ENCODE measurements around the gene CACNA1S. TPM values are rescaled to one million over a fixed set of nuclear protein-coding genes. Genes with fewer than 3 reads are reported as not detected.

The CACNA1S gene
- total RNA-seq, 1 experiment from 2014 or later = not detected

DNA sequence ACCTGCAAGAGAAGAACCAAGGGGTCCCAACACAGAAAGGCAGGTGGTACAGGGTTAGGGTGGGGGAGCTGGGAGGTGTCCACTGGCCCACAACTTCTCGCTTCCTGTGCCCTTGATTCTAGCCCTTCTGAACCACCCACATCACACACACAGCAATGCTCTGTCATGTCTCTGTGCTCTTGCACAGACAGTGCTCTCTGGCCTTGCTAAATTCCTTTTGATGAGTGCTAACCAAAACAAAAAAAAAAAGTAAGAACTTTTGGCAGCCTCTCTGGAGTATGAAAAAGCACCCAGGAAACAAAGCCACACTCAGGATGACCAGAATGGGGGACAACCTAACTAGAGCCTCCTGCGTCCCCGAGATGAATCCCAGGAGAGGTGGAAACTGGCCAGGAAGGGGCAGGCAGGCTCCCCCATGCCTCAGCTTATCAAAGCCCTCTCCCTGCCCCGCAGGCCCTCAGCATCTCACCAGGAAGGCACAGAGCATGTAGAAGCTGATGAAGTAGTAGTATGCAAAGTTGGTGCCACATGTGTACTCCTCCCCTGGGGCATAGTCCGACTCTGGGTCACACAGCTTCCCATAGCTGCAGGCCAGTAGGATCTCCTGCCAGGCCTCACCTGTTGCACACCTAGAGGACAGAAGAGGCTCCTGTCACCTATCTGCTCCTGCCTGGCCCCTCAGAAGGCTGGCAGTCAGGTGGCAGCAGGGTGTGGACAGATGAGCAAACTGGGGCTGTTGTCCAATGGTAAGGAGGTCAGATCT, 61.5 kb downstream of the CACNA1S start:
- in situ Hi-C loops (cut with HindIII; ENCODE audit: low pct_unique_long_range_greater_than_20kb, low sequenced_read_pairs) = no loop called here
- Histone ChIP-seq H3K27ac (ENCODE audit: low read length) (no peak overlapping the region), H3K9me3 (ENCODE audit: control insufficient read depth, insufficient read depth, low read depth, low read length) (no peaks in the 10 kb centered on the region), H3K4me3 (ENCODE audit: low read depth in 2 of 2, low read length in 2 of 2) (no peak overlapping the region), H3K4me1 (ENCODE audit: control insufficient read depth, insufficient read depth, low read length) (no peaks in the 10 kb centered on the region), H3K27me3 (ENCODE audit: control insufficient read depth, insufficient read depth, low read length) (peaks cover 6% of the 10 kb centered on the region; the same call in 1 of the 2 replicates), H3K36me3 (ENCODE audit: control insufficient read depth, insufficient read depth, low read length) (no peaks in the 10 kb centered on the region)
- DNase-seq (ENCODE audit: low read depth, low spot score) = no peak
- intact Hi-C loops (cut with micrococcal nuclease; ENCODE audit: unreplicated experiment) = no loop called here
- TF ChIP-seq TCF7L2 (IDR thresholded peaks at IDR 0.05; ENCODE audit: low read depth, low read length) (no peak), SIN3A (IDR thresholded peaks at IDR 0.05; ENCODE audit: borderline replicate concordance, insufficient read depth, low read depth, low read length) (no peak), POLR2AphosphoS5 (IDR thresholded peaks at IDR 0.05; ENCODE audit: low read depth, low read length) (no peak)
- TF ChIP-seq, protein P1, sequence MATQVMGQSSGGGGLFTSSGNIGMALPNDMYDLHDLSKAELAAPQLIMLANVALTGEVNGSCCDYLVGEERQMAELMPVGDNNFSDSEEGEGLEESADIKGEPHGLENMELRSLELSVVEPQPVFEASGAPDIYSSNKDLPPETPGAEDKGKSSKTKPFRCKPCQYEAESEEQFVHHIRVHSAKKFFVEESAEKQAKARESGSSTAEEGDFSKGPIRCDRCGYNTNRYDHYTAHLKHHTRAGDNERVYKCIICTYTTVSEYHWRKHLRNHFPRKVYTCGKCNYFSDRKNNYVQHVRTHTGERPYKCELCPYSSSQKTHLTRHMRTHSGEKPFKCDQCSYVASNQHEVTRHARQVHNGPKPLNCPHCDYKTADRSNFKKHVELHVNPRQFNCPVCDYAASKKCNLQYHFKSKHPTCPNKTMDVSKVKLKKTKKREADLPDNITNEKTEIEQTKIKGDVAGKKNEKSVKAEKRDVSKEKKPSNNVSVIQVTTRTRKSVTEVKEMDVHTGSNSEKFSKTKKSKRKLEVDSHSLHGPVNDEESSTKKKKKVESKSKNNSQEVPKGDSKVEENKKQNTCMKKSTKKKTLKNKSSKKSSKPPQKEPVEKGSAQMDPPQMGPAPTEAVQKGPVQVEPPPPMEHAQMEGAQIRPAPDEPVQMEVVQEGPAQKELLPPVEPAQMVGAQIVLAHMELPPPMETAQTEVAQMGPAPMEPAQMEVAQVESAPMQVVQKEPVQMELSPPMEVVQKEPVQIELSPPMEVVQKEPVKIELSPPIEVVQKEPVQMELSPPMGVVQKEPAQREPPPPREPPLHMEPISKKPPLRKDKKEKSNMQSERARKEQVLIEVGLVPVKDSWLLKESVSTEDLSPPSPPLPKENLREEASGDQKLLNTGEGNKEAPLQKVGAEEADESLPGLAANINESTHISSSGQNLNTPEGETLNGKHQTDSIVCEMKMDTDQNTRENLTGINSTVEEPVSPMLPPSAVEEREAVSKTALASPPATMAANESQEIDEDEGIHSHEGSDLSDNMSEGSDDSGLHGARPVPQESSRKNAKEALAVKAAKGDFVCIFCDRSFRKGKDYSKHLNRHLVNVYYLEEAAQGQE (IDR thresholded peaks at IDR 0.05; ENCODE audit: insufficient read depth in 1 of 2, low read depth in 2 of 2, low read length in 1 of 2) = no peak
- TF ChIP-seq, protein P2, sequence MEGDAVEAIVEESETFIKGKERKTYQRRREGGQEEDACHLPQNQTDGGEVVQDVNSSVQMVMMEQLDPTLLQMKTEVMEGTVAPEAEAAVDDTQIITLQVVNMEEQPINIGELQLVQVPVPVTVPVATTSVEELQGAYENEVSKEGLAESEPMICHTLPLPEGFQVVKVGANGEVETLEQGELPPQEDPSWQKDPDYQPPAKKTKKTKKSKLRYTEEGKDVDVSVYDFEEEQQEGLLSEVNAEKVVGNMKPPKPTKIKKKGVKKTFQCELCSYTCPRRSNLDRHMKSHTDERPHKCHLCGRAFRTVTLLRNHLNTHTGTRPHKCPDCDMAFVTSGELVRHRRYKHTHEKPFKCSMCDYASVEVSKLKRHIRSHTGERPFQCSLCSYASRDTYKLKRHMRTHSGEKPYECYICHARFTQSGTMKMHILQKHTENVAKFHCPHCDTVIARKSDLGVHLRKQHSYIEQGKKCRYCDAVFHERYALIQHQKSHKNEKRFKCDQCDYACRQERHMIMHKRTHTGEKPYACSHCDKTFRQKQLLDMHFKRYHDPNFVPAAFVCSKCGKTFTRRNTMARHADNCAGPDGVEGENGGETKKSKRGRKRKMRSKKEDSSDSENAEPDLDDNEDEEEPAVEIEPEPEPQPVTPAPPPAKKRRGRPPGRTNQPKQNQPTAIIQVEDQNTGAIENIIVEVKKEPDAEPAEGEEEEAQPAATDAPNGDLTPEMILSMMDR (IDR thresholded peaks at IDR 0.05) = no peak
- ChIA-PET CTCF (no interaction called here), POLR2A (no interaction called here)
- no peak for ATAC-seq
- BruUV-seq (replicated peaks) = no TSS peak

DNA sequence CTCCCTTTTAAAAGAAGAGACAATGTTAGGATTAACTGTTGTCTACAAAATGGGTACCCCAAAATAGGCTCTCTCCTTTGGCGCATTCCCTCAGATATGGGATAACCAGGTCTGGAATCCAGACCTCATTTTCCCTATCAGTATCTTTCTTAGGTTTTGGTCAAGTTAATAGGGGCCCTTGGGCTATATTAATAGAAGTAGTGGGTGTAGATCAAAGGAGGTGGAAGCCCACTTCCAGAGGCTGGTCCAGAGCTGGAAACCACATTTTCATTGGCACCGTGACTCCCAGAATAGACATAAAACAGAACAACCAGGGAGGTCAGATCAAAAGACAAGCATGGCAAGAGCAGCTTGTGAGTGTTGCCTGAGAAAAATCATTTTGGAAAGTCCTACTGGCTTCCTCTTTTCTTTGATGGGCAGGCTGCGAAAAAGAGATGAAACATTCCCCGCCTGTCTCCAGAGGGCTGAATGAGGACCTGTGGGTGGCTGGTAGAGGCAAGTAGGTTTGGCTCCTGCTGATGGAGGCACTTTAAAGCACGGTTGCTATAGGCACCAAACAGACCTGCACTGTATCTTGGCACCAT, 62.9 kb downstream of the CACNA1S start:
- BruUV-seq (replicated peaks) = no TSS peak
- Histone ChIP-seq H3K4me1 (ENCODE audit: control insufficient read depth, insufficient read depth, low read length) (no peaks in the 10 kb centered on the region), H3K4me3 (ENCODE audit: low read depth in 2 of 2, low read length in 2 of 2) (no peak overlapping the region), H3K36me3 (ENCODE audit: control insufficient read depth, insufficient read depth, low read length) (no peaks in the 10 kb centered on the region), H3K27me3 (ENCODE audit: control insufficient read depth, insufficient read depth, low read length) (no peaks in the 10 kb centered on the region; the same call in 1 of the 2 replicates), H3K9me3 (ENCODE audit: control insufficient read depth, insufficient read depth, low read depth, low read length) (no peaks in the 10 kb centered on the region), H3K27ac (ENCODE audit: low read length) (no peak overlapping the region)
- ATAC-seq (no peak), DNase-seq (ENCODE audit: low read depth, low spot score) (no peak)
- intact Hi-C loops (cut with micrococcal nuclease; ENCODE audit: unreplicated experiment) = no loop called here
- no peak for TF ChIP-seq SIN3A (IDR thresholded peaks at IDR 0.05; ENCODE audit: borderline replicate concordance, insufficient read depth, low read depth, low read length)
- TF ChIP-seq POLR2AphosphoS5 (IDR thresholded peaks at IDR 0.05; ENCODE audit: low read depth, low read length) = no peak
- TF ChIP-seq, protein P1 (IDR thresholded peaks at IDR 0.05; ENCODE audit: insufficient read depth in 1 of 2, low read depth in 2 of 2, low read length in 1 of 2) = no peak
- TF ChIP-seq, protein P2 (IDR thresholded peaks at IDR 0.05) = no peak
- TF ChIP-seq TCF7L2 (IDR thresholded peaks at IDR 0.05; ENCODE audit: low read depth, low read length) = no peak
- ChIA-PET CTCF (interaction anchor here (0.6 to 1.3 kb wide), 2 partner anchors 64 to 70 kb away, joined by 4 read pairs; no protein-coding TSS in a partner anchor), POLR2A (no interaction called here)
- in situ Hi-C loops (cut with HindIII; ENCODE audit: low pct_unique_long_range_greater_than_20kb, low sequenced_read_pairs) = no loop called here

All from Panc1 (cell line).